Mucosa of stomach (tissue), 1 donor: Measurements from ENCODE around the gene FITM2.
A peak's percentile ranks its signal among the peaks of the same experiment; 100 is the strongest.

Source experiments
- H3K27me3 ChIP-seq: one replicate; pipeline ENCODE4 v1.7.0; 2013; ENCODE audit warnings: mild to moderate bottlenecking, low read length; ENCODE audit not compliant: control insufficient read depth, insufficient read depth
- H3K36me3 ChIP-seq: one replicate; pipeline ENCODE4 v1.7.0; 2013; ENCODE audit warnings: low read length; ENCODE audit not compliant: control insufficient read depth, insufficient read depth
- H3K4me1 ChIP-seq: one replicate; pipeline ENCODE4 v1.7.0; 2013; ENCODE audit warnings: mild to moderate bottlenecking, low read length; ENCODE audit not compliant: control insufficient read depth, insufficient read depth
- H3K4me3 ChIP-seq: one replicate; pipeline ENCODE4 v1.7.0; 2013; ENCODE audit warnings: low read length
- H3K9ac ChIP-seq: one replicate; pipeline ENCODE4 v1.7.0; 2013; ENCODE audit warnings: mild to moderate bottlenecking, low read length, moderate library complexity
- H3K9me3 ChIP-seq: one replicate; pipeline ENCODE4 v1.7.0; 2013; ENCODE audit warnings: mild to moderate bottlenecking, low read length, moderate library complexity; ENCODE audit not compliant: control insufficient read depth
- donor health status: Pancreatic carcinoma.

Gene FITM2, protein sequence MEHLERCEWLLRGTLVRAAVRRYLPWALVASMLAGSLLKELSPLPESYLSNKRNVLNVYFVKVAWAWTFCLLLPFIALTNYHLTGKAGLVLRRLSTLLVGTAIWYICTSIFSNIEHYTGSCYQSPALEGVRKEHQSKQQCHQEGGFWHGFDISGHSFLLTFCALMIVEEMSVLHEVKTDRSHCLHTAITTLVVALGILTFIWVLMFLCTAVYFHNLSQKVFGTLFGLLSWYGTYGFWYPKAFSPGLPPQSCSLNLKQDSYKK

DNA sequence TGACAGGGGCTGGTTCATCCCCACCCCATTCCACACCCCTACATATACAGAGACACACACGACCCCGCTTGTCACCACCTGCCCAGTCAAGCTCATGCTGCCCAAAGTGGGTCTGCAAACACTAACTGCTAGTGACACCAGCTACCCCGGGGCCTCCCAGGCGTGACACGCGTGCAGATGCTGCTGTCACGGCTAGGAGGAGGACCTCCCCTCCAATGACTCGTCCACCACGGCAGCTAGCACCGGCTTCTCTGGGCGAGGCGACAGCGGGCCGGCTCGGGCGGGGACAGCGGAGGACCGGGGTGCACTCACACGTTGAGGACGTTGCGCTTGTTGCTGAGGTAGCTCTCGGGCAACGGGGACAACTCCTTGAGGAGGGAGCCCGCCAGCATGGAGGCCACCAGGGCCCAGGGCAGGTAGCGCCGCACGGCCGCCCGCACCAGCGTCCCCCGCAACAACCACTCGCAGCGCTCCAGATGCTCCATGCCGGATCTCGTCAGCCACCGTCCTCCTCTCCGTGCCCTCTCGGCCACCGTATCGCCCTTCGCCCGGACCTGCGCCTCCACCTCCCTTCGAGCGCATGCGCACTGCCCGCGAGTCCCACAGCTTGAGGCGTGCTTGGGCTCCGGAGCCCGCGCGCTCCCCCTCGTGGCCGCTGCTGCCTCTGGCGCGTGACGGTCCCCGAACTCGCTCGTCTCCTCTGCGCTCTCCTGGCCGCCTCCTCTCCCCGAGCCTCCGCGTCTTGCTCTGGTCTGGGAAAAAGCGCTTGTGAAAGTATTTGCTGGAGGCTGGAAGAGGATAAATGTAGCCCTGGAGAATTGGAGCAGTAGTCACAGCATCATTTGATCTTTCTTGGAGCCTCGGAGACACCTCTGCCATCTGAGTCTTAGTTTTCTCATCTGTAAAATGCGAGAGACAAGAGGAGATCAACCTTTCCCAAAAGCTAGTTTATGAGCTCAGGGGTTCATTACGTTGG is at the start of gene FITM2:
Gene FITM2 (minus strand): TSS at position 539 of the 976 bp plus-strand sequence. CDS start 54 bp downstream, at position 485.
- peak within 1 kb of the TSS; percentile 80 for H3K9ac ChIP-seq
- no peaks in the 10 kb centered on the region for H3K9me3 ChIP-seq
- H3K36me3 ChIP-seq: no peaks in the 10 kb centered on the region
- peaks cover 8% of the 10 kb centered on the region for H3K4me1 ChIP-seq
- H3K4me3 ChIP-seq: peak within 1 kb of the TSS; percentile 98
- no peaks in the 10 kb centered on the region for H3K27me3 ChIP-seq

DNA sequence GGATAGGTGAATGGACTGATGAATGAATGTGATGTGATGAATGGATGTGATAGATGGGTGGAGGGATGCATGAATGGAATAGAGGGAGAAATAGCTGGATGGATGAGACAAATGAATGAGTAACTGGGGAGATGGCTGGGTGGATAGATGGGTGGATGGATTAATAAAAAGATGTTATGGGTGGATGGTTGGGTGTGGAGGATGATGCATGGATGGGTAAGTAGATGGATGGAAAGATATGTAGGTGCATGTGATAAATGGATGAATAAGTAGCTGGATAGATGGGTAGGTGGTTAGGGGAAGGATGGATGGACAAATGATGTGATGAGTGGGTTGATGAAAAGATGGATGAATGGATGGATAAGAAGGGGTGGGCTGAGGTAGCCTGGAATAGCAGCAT is 49.2 kb upstream of the FITM2 start:
- no peak overlapping the region for H3K4me3 ChIP-seq

DNA sequence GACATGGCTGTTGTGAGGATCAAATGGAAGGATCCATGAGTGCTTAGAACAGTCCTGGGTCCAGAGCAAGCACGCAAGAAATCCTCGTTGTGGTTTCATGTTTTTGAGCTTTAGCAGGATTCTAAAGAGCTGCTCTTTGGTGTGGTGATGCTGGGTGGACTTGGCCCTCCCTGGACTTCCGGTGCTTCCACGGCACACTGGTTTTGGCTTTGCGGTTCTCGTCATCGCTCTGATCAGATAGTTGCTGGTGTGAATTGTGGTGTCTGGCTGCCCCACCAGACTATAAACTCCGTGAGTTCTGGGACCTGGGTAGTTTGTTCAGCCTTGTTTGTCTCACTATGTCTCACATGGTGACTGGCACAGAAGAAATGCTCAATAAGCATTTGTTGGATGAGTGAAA is 47.8 kb upstream of the FITM2 start:
- Histone ChIP-seq H3K9ac (no peak overlapping the region), H3K27me3 (no peaks in the 10 kb centered on the region), H3K4me1 (peaks cover 24% of the 10 kb centered on the region), H3K36me3 (no peaks in the 10 kb centered on the region), H3K4me3 (no peak overlapping the region), H3K9me3 (no peaks in the 10 kb centered on the region)

More for the DNA sequence above, 49.2 kb upstream of the FITM2 start:
- peaks cover 20% of the 10 kb centered on the region for H3K4me1 ChIP-seq
- no peaks in the 10 kb centered on the region for H3K9me3 ChIP-seq
- H3K27me3 ChIP-seq: no peaks in the 10 kb centered on the region
- no peak overlapping the region for H3K9ac ChIP-seq
- no peaks in the 10 kb centered on the region for H3K36me3 ChIP-seq

DNA sequence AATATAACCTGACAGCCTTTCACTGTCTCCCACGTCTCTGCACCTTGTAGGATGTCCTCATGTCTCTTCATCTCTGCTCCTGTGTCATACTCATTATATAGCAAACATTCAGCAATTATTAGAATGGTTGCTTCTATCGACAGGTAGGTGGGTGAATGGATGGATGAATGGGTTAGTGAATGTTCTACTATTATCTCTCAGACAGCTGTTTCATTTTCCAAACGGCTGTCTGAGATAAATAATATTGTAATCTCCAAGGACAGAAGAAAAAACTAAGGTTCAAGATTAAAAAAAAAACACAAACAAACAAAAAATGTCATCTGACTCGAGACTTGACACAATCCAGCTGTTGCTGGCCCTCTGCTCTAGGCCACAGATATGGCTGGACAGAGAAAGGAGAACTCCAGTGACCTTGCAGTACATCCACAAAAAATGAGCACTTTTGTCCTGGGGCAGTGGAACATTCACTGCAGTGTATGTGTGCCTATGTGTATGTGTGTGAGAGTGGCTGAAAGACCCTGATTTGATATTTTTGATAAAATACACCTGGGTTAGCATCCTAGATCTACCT is 46.6 kb upstream of the FITM2 start:
- H3K4me3 ChIP-seq: no peak overlapping the region
- no peak overlapping the region for H3K9ac ChIP-seq
- H3K4me1 ChIP-seq: peaks cover 24% of the 10 kb centered on the region
- no peaks in the 10 kb centered on the region for H3K27me3 ChIP-seq
- H3K36me3 ChIP-seq: no peaks in the 10 kb centered on the region
- H3K9me3 ChIP-seq: no peaks in the 10 kb centered on the region

DNA sequence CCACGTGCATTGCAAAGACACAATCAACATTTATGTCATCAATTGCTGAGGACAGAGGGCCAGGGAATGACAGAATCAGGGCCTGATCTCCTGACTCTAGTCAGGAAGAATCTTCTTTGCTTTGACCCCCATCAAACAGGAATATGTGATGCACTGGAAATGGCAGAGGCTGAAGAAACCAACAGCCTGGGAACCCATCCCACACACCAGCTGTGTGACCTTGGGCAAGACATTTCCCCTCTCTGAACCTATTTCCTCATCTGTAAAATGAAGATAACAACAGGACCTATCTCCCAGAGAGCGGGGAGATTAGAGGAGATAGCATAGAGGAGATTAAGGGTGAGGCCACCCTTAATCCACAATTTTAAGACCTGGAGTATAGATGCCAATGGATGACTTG is 46.0 kb upstream of the FITM2 start:
- H3K4me1 ChIP-seq: peaks cover 27% of the 10 kb centered on the region
- no peaks in the 10 kb centered on the region for H3K9me3 ChIP-seq
- no peaks in the 10 kb centered on the region for H3K36me3 ChIP-seq
- no peaks in the 10 kb centered on the region for H3K27me3 ChIP-seq
- peak overlapping the region; percentile 79 for H3K4me3 ChIP-seq
- no peak overlapping the region for H3K9ac ChIP-seq

DNA sequence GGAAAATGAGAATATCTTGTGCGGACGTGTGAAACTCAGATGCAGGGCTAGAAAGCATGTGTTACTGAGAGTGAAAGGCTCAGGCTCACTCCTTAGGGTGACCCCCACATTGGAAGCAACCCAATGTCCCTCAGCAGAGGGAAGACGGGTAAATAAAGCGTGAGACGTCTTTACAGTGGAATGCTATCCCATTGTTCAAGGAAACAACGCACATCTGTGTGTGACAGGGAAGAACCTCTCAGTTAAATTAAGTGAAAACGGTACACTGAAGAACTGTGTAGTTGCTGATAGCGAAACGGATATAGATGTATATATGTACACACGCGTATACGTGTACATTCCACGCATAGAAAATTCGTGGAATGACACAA is 45.3 kb upstream of the FITM2 start:
- peak overlapping the region; percentile 88 for H3K9ac ChIP-seq
- H3K4me3 ChIP-seq: peak overlapping the region; percentile 79
- no peaks in the 10 kb centered on the region for H3K9me3 ChIP-seq
- H3K4me1 ChIP-seq: peaks cover 29% of the 10 kb centered on the region
- H3K27me3 ChIP-seq: no peaks in the 10 kb centered on the region
- no peaks in the 10 kb centered on the region for H3K36me3 ChIP-seq

DNA sequence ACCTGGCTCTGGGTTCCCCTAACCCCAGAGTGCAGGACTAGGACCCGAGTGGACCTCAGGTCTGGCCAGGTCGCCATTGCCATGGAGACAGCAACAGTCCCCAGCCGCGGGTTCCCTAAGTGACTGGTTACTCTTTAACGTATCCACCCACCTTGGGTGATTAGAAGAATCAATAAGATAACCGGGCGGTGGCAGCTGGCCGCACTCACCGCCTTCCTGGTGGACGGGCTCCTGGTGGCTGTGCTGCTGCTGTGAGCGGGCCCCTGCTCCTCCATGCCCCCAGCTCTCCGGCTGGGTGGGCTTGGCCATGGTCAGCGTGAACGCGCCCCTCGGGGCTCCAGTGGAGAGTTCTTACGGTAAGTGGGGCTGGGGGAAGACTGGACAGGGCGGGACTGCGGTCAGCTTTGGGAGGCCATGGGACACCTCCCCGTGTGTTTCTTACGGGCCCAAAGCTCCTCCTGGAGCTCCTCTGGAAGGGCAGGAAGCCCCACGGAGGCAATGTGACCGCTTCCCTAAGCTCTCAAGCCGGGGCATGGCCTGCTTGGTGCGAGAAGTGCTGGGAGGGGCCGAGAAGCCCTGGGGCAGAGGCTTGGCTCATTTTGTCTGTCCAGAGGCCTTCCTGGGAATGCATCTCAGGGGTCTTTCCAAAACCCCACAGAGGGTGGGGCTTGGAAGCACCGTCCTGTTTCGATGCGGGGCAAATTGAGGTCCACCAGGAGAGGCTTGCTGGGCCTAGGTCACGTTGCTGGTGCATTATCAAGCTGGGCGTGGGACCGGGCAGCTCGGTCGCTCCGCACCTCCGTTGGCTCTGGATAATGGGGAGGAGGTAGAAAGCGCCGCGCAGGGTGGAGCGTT is 44.7 kb upstream of the FITM2 start, which contains the start of gene HNF4A:
Gene HNF4A (plus strand): TSS at position 202 of the 855 bp plus-strand sequence. CDS start 106 bp downstream, at position 308.
- no peaks in the 10 kb centered on the region for H3K9me3 ChIP-seq
- H3K27me3 ChIP-seq: no peaks in the 10 kb centered on the region
- H3K9ac ChIP-seq: peak within 1 kb of the TSS; percentile 88
- peaks cover 29% of the 10 kb centered on the region for H3K4me1 ChIP-seq
- H3K36me3 ChIP-seq: no peaks in the 10 kb centered on the region
- peak within 1 kb of the TSS; percentile 79 for H3K4me3 ChIP-seq

DNA sequence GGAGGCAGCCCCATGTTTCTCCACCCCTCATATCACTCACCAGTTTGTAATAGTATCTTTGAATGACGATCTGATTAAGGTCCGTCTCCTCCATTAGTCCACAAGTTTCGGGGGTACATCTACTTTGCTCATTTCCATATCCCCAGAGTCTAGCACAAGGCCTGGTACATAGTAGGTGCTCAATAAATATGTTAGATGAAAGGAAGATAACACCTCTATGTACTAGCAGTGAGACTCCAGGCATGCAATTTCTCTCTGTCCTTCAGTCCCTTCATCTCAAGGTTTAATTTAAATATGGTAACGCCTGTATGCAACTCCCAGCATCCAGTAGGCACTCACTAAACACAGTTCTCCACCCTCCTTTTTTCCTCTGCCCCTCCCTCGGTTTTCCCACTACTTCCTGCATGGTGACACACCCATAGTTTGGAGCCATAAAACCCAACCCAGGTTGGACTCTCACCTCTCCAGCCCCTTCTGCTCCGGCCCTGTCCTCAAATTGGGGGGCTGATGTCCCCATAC is 44.0 kb upstream of the FITM2 start:
- Histone ChIP-seq H3K9ac (peak overlapping the region; percentile 88), H3K4me3 (peak overlapping the region; percentile 79), H3K27me3 (no peaks in the 10 kb centered on the region), H3K4me1 (peaks cover 29% of the 10 kb centered on the region), H3K9me3 (no peaks in the 10 kb centered on the region), H3K36me3 (no peaks in the 10 kb centered on the region)

DNA sequence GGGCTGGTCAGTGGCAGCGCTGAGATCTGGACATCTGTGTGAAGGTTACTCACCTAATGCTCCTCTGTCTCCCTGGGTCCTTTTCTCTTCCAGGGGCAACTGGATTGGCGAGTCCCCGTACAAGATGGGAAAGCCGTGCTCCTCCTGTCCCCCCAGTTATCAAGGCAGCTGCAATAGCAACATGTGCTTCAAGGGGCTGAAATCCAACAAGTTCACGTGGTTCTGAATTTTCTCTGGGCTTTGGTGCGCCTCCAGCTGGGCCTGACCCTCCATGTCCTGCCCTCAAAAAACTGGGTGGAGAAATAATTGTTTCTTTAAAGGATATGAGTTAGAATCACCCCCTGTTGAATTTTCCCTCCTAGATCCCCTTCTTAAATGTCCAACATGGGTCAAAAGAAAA is 39.6 kb upstream of the FITM2 start:
- H3K9me3 ChIP-seq: no peaks in the 10 kb centered on the region
- H3K27me3 ChIP-seq: no peaks in the 10 kb centered on the region
- peaks cover 10% of the 10 kb centered on the region for H3K4me1 ChIP-seq
- H3K36me3 ChIP-seq: no peaks in the 10 kb centered on the region
- H3K9ac ChIP-seq: no peak overlapping the region
- no peak overlapping the region for H3K4me3 ChIP-seq

DNA sequence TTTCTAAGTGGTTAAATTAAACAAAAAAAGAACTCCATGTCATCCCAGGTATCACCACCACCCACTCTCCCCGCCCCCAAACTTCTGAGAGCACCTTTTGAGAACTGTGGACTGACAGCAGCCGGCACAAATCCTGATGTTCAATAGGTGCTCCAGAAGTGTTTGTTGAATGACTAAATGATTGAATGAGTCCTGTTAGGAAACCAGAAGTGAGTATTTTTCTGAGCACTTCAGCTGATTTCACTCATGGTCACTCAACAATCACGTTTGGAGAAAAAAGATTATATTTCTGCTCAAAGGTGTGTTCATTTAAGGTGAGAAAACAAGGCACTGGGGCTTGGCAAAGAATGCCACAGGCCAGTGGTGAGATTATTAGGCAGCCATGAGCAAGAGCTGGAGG is 38.3 kb upstream of the FITM2 start:
- Histone ChIP-seq H3K27me3 (no peaks in the 10 kb centered on the region), H3K9ac (no peak overlapping the region), H3K36me3 (no peaks in the 10 kb centered on the region), H3K9me3 (no peaks in the 10 kb centered on the region), H3K4me1 (peaks cover 5% of the 10 kb centered on the region), H3K4me3 (no peak overlapping the region)

DNA sequence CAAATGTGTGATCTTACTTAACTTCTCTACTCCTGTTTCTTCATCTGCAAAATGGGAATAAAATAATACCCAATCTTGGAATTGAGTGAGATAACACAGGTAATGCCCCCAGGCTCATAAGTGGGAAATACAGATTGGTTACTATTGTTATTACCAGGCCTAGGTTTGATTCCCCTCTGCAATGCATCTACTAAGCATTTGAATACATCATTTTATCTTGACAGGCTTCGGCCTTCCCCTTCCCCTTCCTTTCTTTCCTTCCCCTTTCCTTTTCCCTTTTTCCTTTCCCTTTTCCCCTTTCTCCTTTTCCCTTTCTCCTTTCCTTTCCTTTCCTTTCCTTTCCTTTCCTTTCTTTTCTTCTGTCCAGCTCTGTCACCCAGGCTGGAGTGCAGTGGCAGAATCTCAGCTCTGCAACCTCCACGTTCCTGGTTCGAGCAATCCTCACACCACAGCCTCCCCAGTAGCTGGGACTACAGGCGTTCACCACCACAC is 37.2 kb upstream of the FITM2 start:
- Histone ChIP-seq H3K4me1 (peaks cover 5% of the 10 kb centered on the region), H3K9ac (no peak overlapping the region), H3K27me3 (no peaks in the 10 kb centered on the region), H3K9me3 (no peaks in the 10 kb centered on the region), H3K4me3 (no peak overlapping the region), H3K36me3 (no peaks in the 10 kb centered on the region)
